ENCODE measurements around the gene FASN. TPM values are rescaled to one million over a fixed set of nuclear protein-coding genes. Genes with fewer than 3 reads are reported as not detected.

FASN gene
- total and polyA plus RNA-seq, 2 experiments from 2014 or later = 12.7 to 38.2 TPM

- Histone ChIP-seq H2AFZ (no peak overlapping the region), H3K27ac (no peak overlapping the region), H3K27me3 (replicated peaks; ENCODE audit: insufficient read depth) (no peaks in the 10 kb centered on the region), H3F3A (ENCODE audit: insufficient read depth) (no peaks in the 10 kb centered on the region), H3K4me2 (ENCODE audit: unreplicated experiment) (no peak overlapping the region), H3K79me2 (ENCODE audit: insufficient read depth) (no peaks in the 10 kb centered on the region), H3K9me3 (ENCODE audit: low read depth) (no peaks in the 10 kb centered on the region), H3K4me3 (no peak overlapping the region), H3K9ac (no peak overlapping the region), H4K20me1 (ENCODE audit: insufficient read depth) (no peaks in the 10 kb centered on the region), H3K9me2 (ENCODE audit: insufficient read depth) (no peaks in the 10 kb centered on the region), H3K4me1 (ENCODE audit: insufficient read depth) (no peaks in the 10 kb centered on the region), H3K36me3 (ENCODE audit: low read depth) (no peaks in the 10 kb centered on the region)
- DNase-seq = no peak
- TF ChIP-seq EZH2phosphoT487 (IDR thresholded peaks at IDR 0.05; ENCODE audit: insufficient read depth, low read depth) (no peak), EZH2 (IDR thresholded peaks at IDR 0.05; ENCODE audit: insufficient read depth, poor library complexity, severe bottlenecking) (no peak)
- in situ Hi-C loops (cut with MboI) = no loop called here
- 94 to 96% methylated on average over 18 of the region's 18 CpGs for WGBS, 2 experiments (ENCODE audit: low coverage in 1 of 2, low lambda C conversion rate in 2 of 2, missing lambda C conversion rate in 2 of 2)
Measured at GRCh38 chr17:82112181-82112913, 14.3 kb upstream of the FASN start.

GRCh38 chr17:82110298-82110697 lies 12.3 kb upstream of the FASN start:
- Histone ChIP-seq H3K4me3 (no peak overlapping the region), H3K27ac (no peak overlapping the region), H3K9me3 (ENCODE audit: low read depth) (no peaks in the 10 kb centered on the region), H3F3A (ENCODE audit: insufficient read depth) (no peaks in the 10 kb centered on the region), H3K4me2 (ENCODE audit: unreplicated experiment) (no peak overlapping the region), H3K9ac (no peak overlapping the region), H3K9me2 (ENCODE audit: insufficient read depth) (no peaks in the 10 kb centered on the region), H3K36me3 (ENCODE audit: low read depth) (no peaks in the 10 kb centered on the region), H4K20me1 (ENCODE audit: insufficient read depth) (no peaks in the 10 kb centered on the region), H3K27me3 (replicated peaks; ENCODE audit: insufficient read depth) (no peaks in the 10 kb centered on the region), H2AFZ (no peak overlapping the region), H3K79me2 (ENCODE audit: insufficient read depth) (no peaks in the 10 kb centered on the region), H3K4me1 (ENCODE audit: insufficient read depth) (no peaks in the 10 kb centered on the region; the same call in 1 of the 2 replicates)
- in situ Hi-C loops (cut with MboI) = no loop called here
- no peak for DNase-seq
- 90 to 93% methylated on average over 3 of the region's 3 CpGs for WGBS, 2 experiments (ENCODE audit: low coverage in 1 of 2, low lambda C conversion rate in 2 of 2, missing lambda C conversion rate in 2 of 2)
- TF ChIP-seq EZH2 (IDR thresholded peaks at IDR 0.05; ENCODE audit: insufficient read depth, poor library complexity, severe bottlenecking) (no peak), EZH2phosphoT487 (IDR thresholded peaks at IDR 0.05; ENCODE audit: insufficient read depth, low read depth) (no peak)

- no peak overlapping the region for H3K9ac ChIP-seq
- no peaks in the 10 kb centered on the region for H4K20me1 ChIP-seq (ENCODE audit: insufficient read depth)
- no peaks in the 10 kb centered on the region; the same call in 1 of the 2 replicates for H3K4me1 ChIP-seq (ENCODE audit: insufficient read depth)
- no peak overlapping the region for H3K4me2 ChIP-seq (ENCODE audit: unreplicated experiment)
- no peaks in the 10 kb centered on the region for H3K79me2 ChIP-seq (ENCODE audit: insufficient read depth)
- H3K27ac ChIP-seq = no peak overlapping the region
- H3F3A ChIP-seq (ENCODE audit: insufficient read depth) = no peaks in the 10 kb centered on the region
- no peak for TF ChIP-seq EZH2phosphoT487 (IDR thresholded peaks at IDR 0.05; ENCODE audit: insufficient read depth, low read depth)
- TF ChIP-seq EZH2 (IDR thresholded peaks at IDR 0.05; ENCODE audit: insufficient read depth, poor library complexity, severe bottlenecking) = no peak
- H2AFZ ChIP-seq = no peak overlapping the region
- no peak overlapping the region for H3K4me3 ChIP-seq
- H3K9me3 ChIP-seq (ENCODE audit: low read depth) = no peaks in the 10 kb centered on the region
- no peak for DNase-seq
- WGBS, 2 experiments (ENCODE audit: low coverage in 1 of 2, low lambda C conversion rate in 2 of 2, missing lambda C conversion rate in 2 of 2) = 94% methylated on average over 14 of the region's 14 CpGs
- H3K36me3 ChIP-seq (ENCODE audit: low read depth) = no peaks in the 10 kb centered on the region
- H3K9me2 ChIP-seq (ENCODE audit: insufficient read depth) = no peaks in the 10 kb centered on the region
- in situ Hi-C loops (cut with MboI) = no loop called here
- H3K27me3 ChIP-seq (replicated peaks; ENCODE audit: insufficient read depth) = no peaks in the 10 kb centered on the region
Measured at GRCh38 chr17:82108961-82109475, 11.0 kb upstream of the FASN start.

- Histone ChIP-seq H3K9me2 (ENCODE audit: insufficient read depth) (no peaks in the 10 kb centered on the region), H2AFZ (no peak overlapping the region), H3K36me3 (ENCODE audit: low read depth) (no peaks in the 10 kb centered on the region), H3K79me2 (ENCODE audit: insufficient read depth) (no peaks in the 10 kb centered on the region), H3K9me3 (ENCODE audit: low read depth) (no peaks in the 10 kb centered on the region), H3K4me1 (ENCODE audit: insufficient read depth) (no peaks in the 10 kb centered on the region; the same call in 1 of the 2 replicates), H3K9ac (no peak overlapping the region), H3K4me2 (ENCODE audit: unreplicated experiment) (no peak overlapping the region), H3K27ac (no peak overlapping the region), H3K27me3 (replicated peaks; ENCODE audit: insufficient read depth) (no peaks in the 10 kb centered on the region), H4K20me1 (ENCODE audit: insufficient read depth) (no peaks in the 10 kb centered on the region), H3F3A (ENCODE audit: insufficient read depth) (no peaks in the 10 kb centered on the region), H3K4me3 (no peak overlapping the region)
- WGBS, 2 experiments (ENCODE audit: low coverage in 1 of 2, low lambda C conversion rate in 2 of 2, missing lambda C conversion rate in 2 of 2) = 94 to 96% methylated on average over 19 of the region's 19 CpGs
- in situ Hi-C loops (cut with MboI) = no loop called here
- no peak for DNase-seq
- TF ChIP-seq EZH2 (IDR thresholded peaks at IDR 0.05; ENCODE audit: insufficient read depth, poor library complexity, severe bottlenecking) (no peak), EZH2phosphoT487 (IDR thresholded peaks at IDR 0.05; ENCODE audit: insufficient read depth, low read depth) (no peak)
Measured at GRCh38 chr17:82108496-82108945, 10.5 kb upstream of the FASN start.

Data from GM23248 (cell line).